Muscle layer of colon (tissue), 2 donors: ENCODE measurements around the gene TNFSF9.

Experiments used
- H3K27ac ChIP-seq: one replicate; pipeline ENCODE4 v1.7.0; 2013; ENCODE audit warnings: low read depth, mild to moderate bottlenecking, low read length, moderate library complexity
- H3K27me3 ChIP-seq, 2 donors: one replicate each; pipeline ENCODE4 v1.7.0; 2013; ENCODE audit warnings: low read length in 2 of 2, mild to moderate bottlenecking in 2 of 2; ENCODE audit not compliant: insufficient read depth in 2 of 2, control insufficient read depth in 1 of 2
- H3K36me3 ChIP-seq: one replicate; pipeline ENCODE4 v1.7.0; 2013; ENCODE audit warnings: mild to moderate bottlenecking, low read length; ENCODE audit not compliant: insufficient read depth
- H3K4me1 ChIP-seq: one replicate; pipeline ENCODE4 v1.7.0; 2013; ENCODE audit warnings: mild to moderate bottlenecking, low read length; ENCODE audit not compliant: insufficient read depth
- H3K4me3 ChIP-seq, 2 donors: one replicate each; pipeline ENCODE4 v1.7.0; 2013; ENCODE audit warnings: low read length in 2 of 2, low read depth in 1 of 2, mild to moderate bottlenecking in 1 of 2, moderate library complexity in 1 of 2
- H3K9ac ChIP-seq: one replicate; pipeline ENCODE4 v1.7.0; 2013; ENCODE audit warnings: low read length
- H3K9me3 ChIP-seq: one replicate; pipeline ENCODE4 v1.7.0; 2013; ENCODE audit warnings: mild to moderate bottlenecking, low read length
- donor health status: abdominal sarcoma.
- donor health status: Adenocarcinoma of cecum.

The TNFSF9 gene

GRCh38 chr19:6528544-6529121 lies 2.2 kb upstream of the TNFSF9 start:
- Histone ChIP-seq H3K4me3 (no peak overlapping the region), H3K9me3 (no peaks in the 10 kb centered on the region), H3K27me3 (peaks cover 12 to 20% of the 10 kb centered on the region in 2 donors), H3K36me3 (no peaks in the 10 kb centered on the region), H3K9ac (no peak overlapping the region), H3K27ac (no peak overlapping the region), H3K4me1 (peaks cover 18% of the 10 kb centered on the region)

DNA sequence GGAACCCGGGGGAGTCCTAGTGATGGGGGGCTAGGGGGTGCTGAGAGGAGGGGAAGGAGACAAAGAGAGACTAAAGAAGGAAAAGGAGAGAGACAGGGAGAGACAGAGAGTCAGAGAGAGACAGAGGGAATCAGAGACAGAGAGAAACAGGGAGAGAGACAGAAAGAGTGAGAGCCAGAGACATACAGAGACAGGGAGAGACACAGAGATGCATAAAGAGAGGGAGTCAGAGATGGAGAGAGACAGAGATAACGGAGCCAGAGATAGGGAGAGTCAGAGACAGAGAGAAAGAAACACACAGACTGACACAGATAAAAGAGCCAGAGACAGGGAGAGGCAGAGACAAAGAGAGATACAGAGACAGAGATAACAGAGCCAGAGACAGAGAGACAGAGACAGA lies 1.5 kb upstream of the TNFSF9 start:
- H3K9ac ChIP-seq, result no peak overlapping the region
- no peak overlapping the region for H3K4me3 ChIP-seq
- H3K36me3 ChIP-seq, result no peaks in the 10 kb centered on the region
- peaks cover 12 to 24% of the 10 kb centered on the region in 2 donors for H3K27me3 ChIP-seq
- H3K4me1 ChIP-seq, result peaks cover 18% of the 10 kb centered on the region
- no peaks in the 10 kb centered on the region for H3K9me3 ChIP-seq
- H3K27ac ChIP-seq, result no peak overlapping the region

DNA sequence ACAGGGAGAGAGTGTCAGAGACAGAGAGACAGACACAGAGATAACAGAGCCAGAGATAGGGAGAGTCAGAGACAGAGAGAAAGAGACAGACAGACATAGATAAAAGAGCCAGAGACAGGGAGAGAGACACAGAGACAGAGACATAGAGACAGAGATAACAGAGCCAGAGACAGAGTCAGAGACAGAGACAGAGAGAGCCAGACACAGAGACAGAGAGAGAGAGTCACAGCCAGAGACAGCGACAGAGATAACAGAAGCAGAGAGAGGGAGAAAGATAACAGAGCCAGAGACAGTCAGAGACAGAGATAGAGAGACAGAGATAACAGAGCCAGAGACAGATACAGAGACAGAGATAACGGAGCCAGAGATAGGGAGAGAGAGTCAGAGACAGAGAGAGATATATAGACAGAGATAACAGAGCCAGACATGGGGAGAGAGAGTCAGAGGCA lies 865 bp upstream of the TNFSF9 start:
- H3K4me1 ChIP-seq, result peaks cover 18% of the 10 kb centered on the region
- peak overlapping the region; percentile 57 for H3K9ac ChIP-seq
- peaks cover 12 to 29% of the 10 kb centered on the region in 2 donors for H3K27me3 ChIP-seq
- H3K27ac ChIP-seq, result peak overlapping the region; percentile 42
- peak overlapping the region in 1 of 2 donors; percentile 81 for H3K4me3 ChIP-seq
- H3K9me3 ChIP-seq, result no peaks in the 10 kb centered on the region
- no peaks in the 10 kb centered on the region for H3K36me3 ChIP-seq

DNA sequence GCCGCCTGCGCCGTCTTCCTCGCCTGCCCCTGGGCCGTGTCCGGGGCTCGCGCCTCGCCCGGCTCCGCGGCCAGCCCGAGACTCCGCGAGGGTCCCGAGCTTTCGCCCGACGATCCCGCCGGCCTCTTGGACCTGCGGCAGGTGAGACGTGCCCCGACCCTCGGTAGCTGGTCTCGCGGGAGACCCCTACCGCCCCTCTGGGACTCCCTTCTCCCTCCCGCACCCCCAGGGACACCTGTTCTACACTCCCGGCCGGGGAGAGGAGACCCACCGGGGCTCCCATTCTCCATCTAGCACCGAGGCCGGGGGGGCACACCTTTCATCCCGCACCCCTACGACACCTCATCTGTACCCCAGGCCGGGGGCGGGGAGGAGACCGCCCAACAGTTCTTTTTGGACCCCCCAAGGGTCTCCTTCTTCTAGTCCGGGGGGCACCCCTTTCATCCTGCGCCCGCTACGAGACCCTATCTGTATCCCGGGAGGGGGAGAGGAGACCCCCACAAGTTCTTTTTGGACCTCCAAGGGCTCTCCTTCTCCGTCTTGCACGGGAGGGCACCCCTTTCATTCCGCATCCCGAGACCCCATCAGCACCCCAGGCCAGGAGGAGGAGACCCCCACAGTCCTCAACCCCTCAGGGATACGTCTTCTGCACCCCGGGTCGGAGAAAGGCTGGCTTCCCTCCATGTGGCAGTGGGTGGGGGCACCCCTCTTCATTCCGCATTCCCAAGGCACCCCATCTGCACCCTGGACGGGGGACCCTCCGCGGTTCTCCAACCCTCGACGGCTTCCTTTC lies 533 bp downstream of the TNFSF9 start:
- Histone ChIP-seq H3K9me3 (no peaks in the 10 kb centered on the region), H3K9ac (no peak overlapping the region), H3K36me3 (no peaks in the 10 kb centered on the region), H3K4me1 (peaks cover 18% of the 10 kb centered on the region), H3K4me3 (peak overlapping the region; percentile 56 to 85), H3K27me3 (peaks cover 12 to 29% of the 10 kb centered on the region in 2 donors), H3K27ac (peak overlapping the region; percentile 42)

- Histone ChIP-seq H3K4me3 (no peak overlapping the region), H3K4me1 (peaks cover 18% of the 10 kb centered on the region), H3K27ac (no peak overlapping the region), H3K36me3 (no peaks in the 10 kb centered on the region), H3K9me3 (no peaks in the 10 kb centered on the region), H3K9ac (no peak overlapping the region), H3K27me3 (peaks cover 12 to 29% of the 10 kb centered on the region in 2 donors)
Measured at GRCh38 chr19:6531956-6532243, 1.1 kb downstream of the TNFSF9 start.

GRCh38 chr19:6532244-6532999 lies 1.6 kb downstream of the TNFSF9 start:
- H3K27me3 ChIP-seq, result peaks cover 12 to 29% of the 10 kb centered on the region in 2 donors
- no peak overlapping the region for H3K9ac ChIP-seq
- H3K27ac ChIP-seq, result no peak overlapping the region
- H3K4me3 ChIP-seq, result no peak overlapping the region
- H3K4me1 ChIP-seq, result peaks cover 18% of the 10 kb centered on the region
- no peaks in the 10 kb centered on the region for H3K36me3 ChIP-seq
- H3K9me3 ChIP-seq, result no peaks in the 10 kb centered on the region

- Histone ChIP-seq H3K4me1 (peaks cover 18% of the 10 kb centered on the region), H3K27me3 (peaks cover 12 to 29% of the 10 kb centered on the region in 2 donors), H3K9me3 (no peaks in the 10 kb centered on the region), H3K9ac (no peak overlapping the region), H3K36me3 (no peaks in the 10 kb centered on the region), H3K4me3 (no peak overlapping the region), H3K27ac (no peak overlapping the region)
Measured at GRCh38 chr19:6533000-6533328, 2.1 kb downstream of the TNFSF9 start.

GRCh38 chr19:6533746-6534418 lies 3.1 kb downstream of the TNFSF9 start:
- H3K4me3 ChIP-seq, result no peak overlapping the region
- H3K9me3 ChIP-seq, result no peaks in the 10 kb centered on the region
- H3K27ac ChIP-seq, result no peak overlapping the region
- no peaks in the 10 kb centered on the region for H3K36me3 ChIP-seq
- no peak overlapping the region for H3K9ac ChIP-seq
- H3K27me3 ChIP-seq, result peaks cover 12 to 29% of the 10 kb centered on the region in 2 donors
- peaks cover 18% of the 10 kb centered on the region for H3K4me1 ChIP-seq

- no peak overlapping the region for H3K9ac ChIP-seq
- no peak overlapping the region for H3K27ac ChIP-seq
- no peaks in the 10 kb centered on the region for H3K36me3 ChIP-seq
- peaks cover 12% of the 10 kb centered on the region for H3K4me1 ChIP-seq
- no peak overlapping the region for H3K4me3 ChIP-seq
- no peaks in the 10 kb centered on the region for H3K9me3 ChIP-seq
- peaks cover 12 to 29% of the 10 kb centered on the region in 2 donors for H3K27me3 ChIP-seq
Measured at GRCh38 chr19:6534451-6535093, 3.7 kb downstream of the TNFSF9 start.

GRCh38 chr19:6535558-6536137 lies 4.8 kb downstream of the TNFSF9 start:
- Histone ChIP-seq H3K4me3 (no peak overlapping the region), H3K27ac (no peak overlapping the region)

More at GRCh38 chr19:6535558-6536137, 4.8 kb downstream of the TNFSF9 start:
- H3K9me3 ChIP-seq, result no peaks in the 10 kb centered on the region
- no peaks in the 10 kb centered on the region for H3K36me3 ChIP-seq
- H3K27me3 ChIP-seq, result peaks cover 12 to 29% of the 10 kb centered on the region in 2 donors
- no peak overlapping the region for H3K9ac ChIP-seq
- peaks cover 6% of the 10 kb centered on the region for H3K4me1 ChIP-seq
